GM21381 (cell line): ENCODE data around the gene IST1.
"Not testable (repeated sequence)": the region's sequence is repeated elsewhere in the genome, so short reads cannot be mapped to it uniquely, and the experiment has no call there.

Experiments used
- ATAC-seq: cut with Tn5 transposase; IDR thresholded peaks from one replicate; pipeline ENCODE4 v1.9.1; 2021; ENCODE audit warnings: mild to moderate bottlenecking, moderate library complexity; ENCODE audit not compliant: unreplicated experiment

Gene IST1

GRCh38 chr16:71894921-71895678 lies at the start of gene IST1:
IST1 (plus strand) TSS chr16:71895531; CDS start chr16:71915641, 20,110 bp downstream.
- peak; percentile 90 for ATAC-seq

DNA sequence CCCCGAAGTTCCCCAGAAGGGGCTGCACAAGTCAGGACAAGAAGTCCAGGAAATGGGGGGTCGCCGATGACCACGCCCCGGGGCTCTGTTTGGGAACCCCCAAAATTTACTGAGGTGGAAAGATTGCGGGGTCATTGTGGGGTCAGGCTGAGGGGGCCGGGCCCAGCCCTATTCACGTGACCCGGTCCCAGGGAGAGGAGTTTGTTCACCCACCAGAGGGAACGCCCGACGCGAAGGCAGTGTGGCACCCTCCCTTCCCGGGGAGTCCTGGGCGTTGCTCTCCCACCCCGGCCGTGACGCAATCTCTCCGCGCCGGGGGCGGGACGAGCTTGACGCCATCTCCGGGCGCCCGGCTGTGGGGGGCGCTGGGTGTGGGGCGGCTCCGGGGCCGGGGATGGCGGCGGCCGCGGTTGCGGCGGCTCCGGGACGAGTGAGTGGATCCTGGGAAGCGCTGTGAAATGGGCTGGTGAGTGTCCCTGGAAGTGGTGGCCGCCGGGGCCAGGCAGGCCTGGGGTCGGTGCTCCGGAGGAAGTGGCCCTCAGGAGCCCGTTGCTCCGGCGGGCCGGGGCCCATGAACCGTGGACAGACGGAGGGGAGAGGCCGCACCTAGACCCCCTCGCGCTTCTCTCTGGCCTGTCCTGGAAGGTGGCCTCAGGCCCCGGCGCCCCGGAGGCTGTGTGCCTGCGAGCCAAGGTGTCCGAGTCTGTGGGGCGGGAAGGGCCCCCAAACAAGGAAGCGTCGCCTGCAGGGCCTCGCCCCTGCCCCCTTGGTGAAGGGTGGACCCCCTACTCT lies 49.5 kb upstream of the IST1 start, which contains the start of gene ATXN1L:
Gene ATXN1L, plus strand, starts transcription at position 338 of the 792 bp plus-strand sequence. CDS start 3,765 bp downstream, outside the sequence.
- ATAC-seq = peak; percentile 58

DNA sequence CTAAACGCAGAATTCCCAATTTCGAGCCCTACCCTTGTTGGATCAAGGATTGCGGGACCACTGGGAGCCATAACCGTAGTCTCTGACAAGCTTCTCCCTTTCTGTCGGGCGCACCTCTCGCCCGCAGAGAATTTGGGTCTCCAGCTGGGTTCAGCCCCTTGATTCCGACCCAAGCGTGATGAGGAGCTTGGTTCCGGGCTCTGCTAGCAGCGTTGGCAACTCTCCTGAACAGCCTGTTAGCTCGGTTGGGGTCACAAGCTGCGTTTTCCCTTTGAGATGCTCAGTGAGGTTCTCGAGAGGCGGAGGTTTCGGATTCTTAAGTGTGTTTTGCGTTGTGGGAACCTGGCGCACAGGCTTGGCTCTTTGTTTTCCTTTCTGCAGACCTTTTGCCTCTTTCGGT lies 48.9 kb upstream of the IST1 start:
- ATAC-seq = no peak

- no peak for ATAC-seq
Observed at GRCh38 chr16:71847096-71847495, 48.2 kb upstream of the IST1 start.

DNA sequence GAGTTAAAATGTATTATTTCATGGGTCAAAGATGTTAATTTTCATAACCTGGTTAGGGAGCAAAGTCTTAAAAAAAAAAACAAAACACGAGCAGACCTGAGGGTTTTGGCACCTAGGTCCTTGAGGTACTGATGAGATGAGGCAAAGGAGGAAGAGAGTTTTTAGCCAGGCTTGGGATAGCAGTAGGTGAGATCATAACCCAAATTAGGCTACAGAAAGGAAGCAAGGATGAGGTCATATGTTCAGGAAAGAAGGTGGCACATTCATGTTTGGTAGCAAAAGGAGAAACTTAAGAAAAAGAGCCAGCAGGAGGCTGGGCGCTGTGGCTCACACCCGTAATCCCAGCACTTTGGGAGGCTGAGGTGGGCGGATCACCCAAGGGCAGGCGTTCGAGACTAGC lies 46.7 kb upstream of the IST1 start:
- ATAC-seq = no peak

DNA sequence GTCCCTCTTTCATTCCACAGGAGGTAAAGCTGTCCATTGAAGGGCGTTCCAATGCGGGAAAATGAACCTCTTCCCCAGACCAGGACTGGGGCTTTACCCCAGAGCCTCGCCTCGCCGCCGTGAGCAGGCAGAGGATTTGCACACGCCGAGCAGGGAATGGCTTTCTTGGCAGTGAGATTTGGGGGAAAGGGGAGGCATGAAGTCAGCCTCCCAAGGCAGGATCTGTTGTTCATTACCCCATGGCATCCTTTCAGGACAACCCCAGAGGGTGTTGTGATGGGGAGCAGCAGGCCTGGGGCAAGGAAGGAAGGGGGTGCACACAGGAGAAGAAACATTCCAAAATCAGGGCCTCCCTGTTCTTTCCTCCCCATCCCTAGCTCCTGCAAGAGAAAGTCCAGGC lies 43.6 kb upstream of the IST1 start:
- no peak for ATAC-seq

DNA sequence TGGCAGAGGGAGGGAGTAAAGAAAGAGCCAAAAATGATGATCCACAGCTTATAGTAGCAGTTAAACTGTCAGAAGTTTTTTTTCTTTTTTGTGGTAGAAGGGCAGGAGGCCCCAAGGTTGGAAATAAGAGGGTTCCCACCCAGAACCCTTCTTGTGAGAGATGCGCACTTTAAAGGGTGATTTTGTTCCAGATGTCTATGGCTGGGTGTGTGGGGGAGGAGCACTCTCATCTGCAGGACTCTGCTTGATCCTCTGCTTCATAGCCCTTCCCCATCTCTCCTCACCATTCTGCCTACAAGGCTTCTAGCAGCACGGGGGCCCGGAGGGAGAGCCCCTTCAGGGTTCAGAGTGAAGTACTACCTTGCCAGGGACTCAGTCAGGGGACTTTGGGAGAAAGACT lies 43.2 kb upstream of the IST1 start:
- no peak for ATAC-seq

DNA sequence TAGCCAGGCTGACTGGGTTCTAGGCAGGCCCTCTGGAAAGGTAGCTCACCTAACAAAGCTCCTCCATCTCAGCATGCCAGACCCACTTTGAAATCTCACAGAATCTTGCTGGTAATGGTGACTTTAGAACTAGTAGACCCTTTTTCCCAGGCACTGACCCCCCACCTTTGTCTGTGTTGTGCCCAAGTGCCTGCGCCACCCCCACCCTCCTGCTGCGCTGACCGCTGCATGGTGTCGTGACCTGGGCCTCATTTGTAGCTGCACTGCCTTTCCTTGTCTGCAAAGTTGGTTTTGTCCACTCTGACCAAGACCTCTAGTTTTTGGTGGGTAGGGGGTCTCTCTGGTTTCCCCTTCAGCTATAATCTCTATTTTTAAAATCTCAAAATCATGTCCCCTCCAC lies 42.8 kb upstream of the IST1 start:
- no peak for ATAC-seq

- peak; percentile 73 for ATAC-seq
Observed at GRCh38 chr16:71853413-71853812, 41.9 kb upstream of the IST1 start.

- ATAC-seq = no peak
Observed at GRCh38 chr16:71854369-71854948, 40.9 kb upstream of the IST1 start.

GRCh38 chr16:71855937-71856662 lies 39.2 kb upstream of the IST1 start:
- no peak for ATAC-seq

DNA sequence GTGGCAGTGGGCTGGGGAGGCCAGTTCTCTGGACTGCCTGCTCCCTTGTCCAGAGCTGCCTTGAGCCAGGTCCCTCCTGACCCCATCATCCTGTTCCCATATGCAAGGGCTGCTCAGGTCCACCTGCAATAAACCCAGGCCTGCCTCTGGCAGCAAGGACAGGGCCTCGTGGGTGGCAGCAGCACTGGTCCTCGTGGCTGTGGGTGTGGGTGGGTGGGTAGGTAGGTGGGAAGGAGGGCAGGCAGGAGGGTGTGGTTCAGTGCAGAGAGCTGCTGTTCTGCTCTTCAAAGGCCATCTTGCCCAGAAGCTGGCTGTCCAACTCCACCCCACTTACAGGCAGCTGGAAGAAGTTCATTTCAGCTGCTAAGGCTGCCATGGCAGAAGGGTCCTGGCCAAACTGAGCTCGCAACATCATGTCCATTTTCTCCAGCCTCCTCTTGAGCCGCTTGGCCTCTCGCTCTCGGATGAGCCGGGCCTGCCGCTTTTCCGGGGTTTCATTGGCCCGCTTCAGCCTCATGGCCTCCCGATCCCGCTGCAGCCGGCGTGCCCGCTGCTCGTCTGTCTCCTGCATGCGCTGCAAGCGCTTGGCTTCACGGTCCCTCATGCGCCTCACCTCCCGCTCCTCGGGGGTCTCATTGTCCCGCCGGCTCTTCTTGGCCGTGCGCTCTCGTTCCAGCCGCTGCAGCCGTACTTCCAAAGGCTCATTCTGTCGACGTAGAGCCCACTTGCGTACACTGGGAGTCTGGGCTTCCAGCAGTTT lies 35.4 kb upstream of the IST1 start:
- ATAC-seq = no peak

DNA sequence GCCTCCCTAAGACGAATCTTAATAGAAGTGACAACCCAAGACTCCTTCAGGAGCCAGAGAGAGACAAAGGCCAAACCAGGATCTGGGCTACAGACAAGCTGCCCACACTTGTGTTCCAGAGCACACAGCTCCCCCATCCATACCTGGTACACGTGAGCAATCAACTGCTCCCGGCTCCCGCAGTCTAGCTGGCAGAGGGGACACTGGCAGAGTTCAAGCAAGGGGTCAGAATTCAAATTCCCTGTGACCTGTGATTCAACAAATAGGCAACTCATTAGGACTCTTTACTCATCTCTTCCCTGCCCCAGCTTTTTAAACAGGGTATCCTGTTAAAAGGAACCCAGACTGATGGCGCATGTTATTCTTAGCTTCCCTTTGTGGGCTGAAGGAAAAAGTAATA lies 31.3 kb upstream of the IST1 start:
- no peak for ATAC-seq

- no peak for ATAC-seq
Observed at GRCh38 chr16:71865173-71865863, 30.0 kb upstream of the IST1 start.

- ATAC-seq = not testable (repeated sequence)
Observed at GRCh38 chr16:71867175-71867574, 28.2 kb upstream of the IST1 start.

DNA sequence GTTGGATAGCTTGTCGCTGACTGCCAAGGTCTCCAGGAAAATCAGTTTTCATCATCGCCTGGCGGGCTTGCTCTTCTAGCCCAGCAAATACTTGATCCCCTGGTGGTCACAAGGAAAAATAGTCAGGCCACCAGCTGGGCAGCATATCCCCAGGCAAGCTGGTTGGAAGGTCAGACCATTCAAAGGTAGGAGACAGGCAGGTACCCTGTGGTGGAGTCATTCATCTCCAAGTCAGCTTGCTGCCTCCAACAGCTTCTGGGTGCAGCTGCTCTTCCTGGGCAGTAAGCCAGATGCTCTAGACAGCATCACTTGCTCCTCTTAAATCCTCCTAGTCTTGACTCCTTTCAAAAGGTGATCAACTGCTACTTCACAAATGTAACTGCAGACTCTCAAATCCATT lies 27.4 kb upstream of the IST1 start:
- no peak for ATAC-seq

DNA sequence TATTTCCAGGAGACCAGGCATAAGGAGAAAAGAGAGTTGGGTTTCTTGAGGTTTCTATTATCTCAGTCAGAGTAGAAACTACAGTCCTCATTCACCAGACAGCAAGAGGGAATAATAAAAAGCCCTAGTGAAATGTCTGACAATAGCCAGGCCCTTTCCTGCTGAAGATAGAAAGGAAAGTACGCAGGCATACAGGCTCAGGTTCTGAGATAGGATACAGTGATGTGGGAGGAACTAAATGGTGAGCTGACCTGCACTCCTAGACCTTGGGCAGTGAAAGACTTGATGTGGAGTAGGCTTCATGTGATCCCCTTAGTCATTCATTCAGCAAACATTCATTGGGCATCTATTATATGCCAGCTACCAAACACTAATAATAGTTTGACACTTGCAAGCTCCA lies 26.2 kb upstream of the IST1 start:
- no peak for ATAC-seq

DNA sequence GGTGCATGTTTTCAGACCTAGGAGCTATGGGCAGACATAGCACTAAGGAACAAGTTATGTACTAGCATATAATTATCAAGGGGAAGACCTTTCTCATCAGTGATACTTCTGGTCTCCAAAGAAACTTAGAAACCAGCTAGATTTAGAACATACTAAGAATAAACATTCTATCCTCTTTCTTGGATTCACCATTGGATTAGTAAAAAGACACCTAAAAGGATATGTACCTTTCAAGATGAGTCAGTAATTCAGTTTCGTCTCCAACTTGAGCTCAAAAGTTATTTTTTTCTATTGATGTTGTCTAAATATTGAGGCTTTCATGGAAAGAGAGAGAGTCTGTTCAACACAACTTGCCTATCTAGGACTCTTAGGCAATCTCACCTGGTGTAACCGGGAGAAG lies 24.5 kb upstream of the IST1 start:
- no peak for ATAC-seq

DNA sequence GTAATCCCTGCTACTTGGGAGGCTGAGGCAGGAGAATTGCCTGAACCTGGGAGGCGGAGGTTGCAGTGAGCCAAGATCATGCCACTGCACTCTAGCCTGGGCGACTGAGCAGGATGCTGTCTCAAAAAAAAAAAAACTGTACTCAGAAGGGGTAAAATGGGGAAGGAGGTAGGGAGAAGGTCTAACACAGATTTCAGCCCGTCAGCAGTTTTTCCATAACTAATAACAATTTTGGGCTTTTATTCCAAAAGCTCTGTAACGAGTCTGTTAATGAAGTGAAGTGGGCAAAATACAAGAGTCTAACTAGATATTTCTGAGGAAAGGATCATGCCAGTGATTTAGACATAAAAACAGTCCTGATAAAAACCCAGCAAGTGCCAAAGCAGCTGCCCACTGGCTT lies 22.1 kb upstream of the IST1 start:
- ATAC-seq = no peak

GRCh38 chr16:71878911-71879310 lies 16.4 kb upstream of the IST1 start:
- no peak for ATAC-seq
